ENCODE results near the gene RAB29. TPM values are rescaled to one million over a fixed set of nuclear protein-coding genes. Genes with fewer than 3 reads are reported as not detected.

RAB29 gene
- total and polyA plus RNA-seq, 2 donors (not counting 1 experiment from before 2014, with no cell fraction given): 34.5 to 35.2 TPM

GRCh38 chr1:205746757-205747412, 28.4 kb downstream of the RAB29 start:
- H3K27me3 ChIP-seq (ENCODE audit: control insufficient read depth, insufficient read depth, low read length): no peaks in the 10 kb centered on the region
- no peaks in the 10 kb centered on the region for H3K36me3 ChIP-seq (ENCODE audit: control insufficient read depth, insufficient read depth, low read length)
- H3K27ac ChIP-seq (ENCODE audit: insufficient read depth, low read length): no peak overlapping the region
- peaks cover 5% of the 10 kb centered on the region for H3K4me1 ChIP-seq (ENCODE audit: control insufficient read depth, extremely low read depth, insufficient read depth, low read length)
- no peak overlapping the region for H2AFZ ChIP-seq (ENCODE audit: low read length)
- DNase-seq (ENCODE audit: low read depth in 2 of 2): peak in 1 of 2 donors; percentile 17
- no peak for TF ChIP-seq EZH2 (IDR thresholded peaks at IDR 0.05; ENCODE audit: low read length, missing control alignments)
- TF ChIP-seq, protein P1, sequence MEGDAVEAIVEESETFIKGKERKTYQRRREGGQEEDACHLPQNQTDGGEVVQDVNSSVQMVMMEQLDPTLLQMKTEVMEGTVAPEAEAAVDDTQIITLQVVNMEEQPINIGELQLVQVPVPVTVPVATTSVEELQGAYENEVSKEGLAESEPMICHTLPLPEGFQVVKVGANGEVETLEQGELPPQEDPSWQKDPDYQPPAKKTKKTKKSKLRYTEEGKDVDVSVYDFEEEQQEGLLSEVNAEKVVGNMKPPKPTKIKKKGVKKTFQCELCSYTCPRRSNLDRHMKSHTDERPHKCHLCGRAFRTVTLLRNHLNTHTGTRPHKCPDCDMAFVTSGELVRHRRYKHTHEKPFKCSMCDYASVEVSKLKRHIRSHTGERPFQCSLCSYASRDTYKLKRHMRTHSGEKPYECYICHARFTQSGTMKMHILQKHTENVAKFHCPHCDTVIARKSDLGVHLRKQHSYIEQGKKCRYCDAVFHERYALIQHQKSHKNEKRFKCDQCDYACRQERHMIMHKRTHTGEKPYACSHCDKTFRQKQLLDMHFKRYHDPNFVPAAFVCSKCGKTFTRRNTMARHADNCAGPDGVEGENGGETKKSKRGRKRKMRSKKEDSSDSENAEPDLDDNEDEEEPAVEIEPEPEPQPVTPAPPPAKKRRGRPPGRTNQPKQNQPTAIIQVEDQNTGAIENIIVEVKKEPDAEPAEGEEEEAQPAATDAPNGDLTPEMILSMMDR (conservative IDR thresholded peaks at IDR 0.05 in 1 of 2, IDR thresholded peaks at IDR 0.05 in 1 of 2; ENCODE audit: low read depth in 1 of 2, low read length in 2 of 2): no peak
- H3K79me2 ChIP-seq (ENCODE audit: control insufficient read depth, insufficient read depth, low read length): peaks cover 74% of the 10 kb centered on the region
- H3K9ac ChIP-seq (ENCODE audit: insufficient read depth, low read length): no peak overlapping the region
- H3K4me2 ChIP-seq (ENCODE audit: extremely low read depth, insufficient read depth, low read length): peak overlapping the region; percentile 88
- peak overlapping the region; percentile 60 to 97 (median 78) for H3K4me3 ChIP-seq (replicated peaks in 1 of 4; ENCODE audit: control extremely low read depth in 1 of 4, insufficient read depth in 1 of 4, low read depth in 3 of 4, low read length in 4 of 4)
- peaks cover 4% of the 10 kb centered on the region for H4K20me1 ChIP-seq (ENCODE audit: control insufficient read depth, extremely low read depth, insufficient read depth, low read length)
- no peaks in the 10 kb centered on the region for H3K9me3 ChIP-seq (ENCODE audit: control insufficient read depth, insufficient read depth, low read depth, low read length)

- TF ChIP-seq, protein P1 (conservative IDR thresholded peaks at IDR 0.05 in 1 of 2, IDR thresholded peaks at IDR 0.05 in 1 of 2; ENCODE audit: low read depth in 1 of 2, low read length in 2 of 2): no peak
- TF ChIP-seq EZH2 (IDR thresholded peaks at IDR 0.05; ENCODE audit: low read length, missing control alignments): no peak
- Histone ChIP-seq H2AFZ (ENCODE audit: low read length) (no peak overlapping the region), H3K9ac (ENCODE audit: insufficient read depth, low read length) (no peak overlapping the region), H3K79me2 (ENCODE audit: control insufficient read depth, insufficient read depth, low read length) (peaks cover 92% of the 10 kb centered on the region), H3K27me3 (ENCODE audit: control insufficient read depth, insufficient read depth, low read length) (no peaks in the 10 kb centered on the region), H4K20me1 (ENCODE audit: control insufficient read depth, extremely low read depth, insufficient read depth, low read length) (peaks cover 5% of the 10 kb centered on the region), H3K36me3 (ENCODE audit: control insufficient read depth, insufficient read depth, low read length) (no peaks in the 10 kb centered on the region), H3K4me2 (ENCODE audit: extremely low read depth, insufficient read depth, low read length) (no peak overlapping the region), H3K27ac (ENCODE audit: insufficient read depth, low read length) (no peak overlapping the region), H3K9me3 (ENCODE audit: control insufficient read depth, insufficient read depth, low read depth, low read length) (no peaks in the 10 kb centered on the region), H3K4me3 (replicated peaks in 1 of 4; ENCODE audit: control extremely low read depth in 1 of 4, insufficient read depth in 1 of 4, low read depth in 3 of 4, low read length in 4 of 4) (no peak overlapping the region), H3K4me1 (ENCODE audit: control insufficient read depth, extremely low read depth, insufficient read depth, low read length) (peaks cover 5% of the 10 kb centered on the region)
- DNase-seq (ENCODE audit: low read depth in 2 of 2): no peak
Measured at GRCh38 chr1:205744403-205744802, 30.9 kb downstream of the RAB29 start.

DNA sequence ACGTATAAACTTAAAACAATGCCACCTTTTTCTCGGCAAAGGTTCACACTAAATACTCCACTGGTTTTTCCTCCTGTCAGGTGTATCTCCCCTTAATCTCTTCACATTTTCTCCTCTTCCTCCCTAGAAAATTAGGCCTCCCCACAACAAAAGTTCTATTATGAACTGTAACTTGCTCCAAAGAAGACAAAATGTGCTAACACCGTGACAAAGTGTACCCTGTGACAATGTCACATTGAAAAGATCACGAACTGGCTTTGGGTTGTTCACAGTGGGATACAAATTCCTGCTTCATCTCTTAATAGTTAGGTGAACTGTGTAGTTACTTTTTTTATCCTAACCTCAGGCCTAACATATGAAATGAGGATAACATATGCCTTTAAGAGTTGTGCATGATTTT, 31.3 kb downstream of the RAB29 start:
- Histone ChIP-seq H4K20me1 (ENCODE audit: control insufficient read depth, extremely low read depth, insufficient read depth, low read length) (peaks cover 8% of the 10 kb centered on the region), H3K36me3 (ENCODE audit: control insufficient read depth, insufficient read depth, low read length) (no peaks in the 10 kb centered on the region), H3K9me3 (ENCODE audit: control insufficient read depth, insufficient read depth, low read depth, low read length) (no peaks in the 10 kb centered on the region), H3K4me3 (replicated peaks in 1 of 4; ENCODE audit: control extremely low read depth in 1 of 4, insufficient read depth in 1 of 4, low read depth in 3 of 4, low read length in 4 of 4) (no peak overlapping the region), H3K27ac (ENCODE audit: insufficient read depth, low read length) (no peak overlapping the region), H3K4me1 (ENCODE audit: control insufficient read depth, extremely low read depth, insufficient read depth, low read length) (peaks cover 5% of the 10 kb centered on the region), H2AFZ (ENCODE audit: low read length) (no peak overlapping the region), H3K27me3 (ENCODE audit: control insufficient read depth, insufficient read depth, low read length) (no peaks in the 10 kb centered on the region), H3K79me2 (ENCODE audit: control insufficient read depth, insufficient read depth, low read length) (peaks cover 95% of the 10 kb centered on the region), H3K9ac (ENCODE audit: insufficient read depth, low read length) (no peak overlapping the region), H3K4me2 (ENCODE audit: extremely low read depth, insufficient read depth, low read length) (no peak overlapping the region)
- no peak for DNase-seq (ENCODE audit: low read depth in 2 of 2)
- TF ChIP-seq EZH2 (IDR thresholded peaks at IDR 0.05; ENCODE audit: low read length, missing control alignments): no peak
- TF ChIP-seq, protein P1 (conservative IDR thresholded peaks at IDR 0.05 in 1 of 2, IDR thresholded peaks at IDR 0.05 in 1 of 2; ENCODE audit: low read depth in 1 of 2, low read length in 2 of 2): no peak
